ENCODE measurements around the gene HECTD3.
"Not testable (repeated sequence)": the region's sequence is repeated elsewhere in the genome, so short reads cannot be mapped to it uniquely, and the experiment has no call there.

HECTD3 gene

DNA sequence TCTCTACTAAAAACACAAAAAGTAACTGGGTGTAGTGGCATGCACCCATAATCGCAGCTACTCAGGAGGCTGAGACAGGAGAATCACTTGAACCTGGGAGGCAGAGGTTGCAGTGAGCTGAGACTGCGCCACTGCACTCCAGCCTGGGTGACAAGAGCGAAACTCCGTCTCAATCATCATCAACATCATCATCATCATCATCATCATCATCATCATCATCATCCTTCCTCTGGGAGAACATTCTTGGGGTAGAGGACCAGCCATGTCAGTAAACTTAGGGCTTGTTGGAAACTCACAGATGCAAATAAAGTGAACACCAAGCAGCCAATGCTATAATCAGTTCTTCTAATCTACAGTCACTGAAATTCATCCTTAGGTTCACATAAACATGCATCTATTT, 49.1 kb downstream of the HECTD3 start:
- WGBS, result 100% methylated on average over 4 of the region's 4 CpGs

DNA sequence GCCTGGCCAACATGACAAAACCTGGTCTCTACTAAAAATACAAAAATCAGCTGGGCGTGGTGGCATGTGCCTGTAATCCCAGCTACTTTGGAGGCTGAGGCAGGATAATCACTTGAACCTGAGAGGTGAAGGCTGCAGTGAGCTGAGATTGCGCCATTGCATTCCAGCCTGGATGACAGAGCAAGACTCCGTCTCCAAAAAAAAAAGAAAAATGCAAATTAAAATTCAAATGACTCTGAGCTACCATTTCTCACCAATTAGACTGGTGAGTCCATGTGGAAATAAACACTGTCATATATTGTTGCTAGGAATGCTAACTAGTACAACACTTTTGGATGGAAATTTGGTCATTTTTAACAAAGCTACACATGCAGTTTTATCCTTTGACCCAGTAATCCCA, 53.6 kb downstream of the HECTD3 start:
- WGBS, result 100% methylated on average over 1 of the region's 3 CpGs
- not testable (repeated sequence) for H2AFZ ChIP-seq (ENCODE audit: low read depth, low read length)

More for the DNA sequence above, 49.1 kb downstream of the HECTD3 start:
- not testable (repeated sequence) for H3K4me2 ChIP-seq (ENCODE audit: low read length, poor library complexity, severe bottlenecking); H2BK120ac ChIP-seq (ENCODE audit: low read depth, low read length); H3K4me3 ChIP-seq (ENCODE audit: insufficient read depth in 1 of 2, low read depth in 1 of 2, low read length in 2 of 2); H2BK15ac ChIP-seq (ENCODE audit: low read depth, poor library complexity, severe bottlenecking); H2BK5ac ChIP-seq (ENCODE audit: low read depth, low read length, poor library complexity, severe bottlenecking); H2BK12ac ChIP-seq (ENCODE audit: low read length in 2 of 2); H3K14ac ChIP-seq (ENCODE audit: low read length in 2 of 2); H2AFZ ChIP-seq (ENCODE audit: low read depth, low read length); H4K91ac ChIP-seq (ENCODE audit: low read length); H3K9me3 ChIP-seq (ENCODE audit: control insufficient read depth, low read length); H3K4me1 ChIP-seq (ENCODE audit: control insufficient read depth, insufficient read depth, low read depth, low read length); DNase-seq; H3K23ac ChIP-seq (ENCODE audit: low read length in 2 of 2); H3K27ac ChIP-seq (ENCODE audit: low read length, poor library complexity, severe bottlenecking); H4K8ac ChIP-seq (ENCODE audit: low read length); H3K18ac ChIP-seq (ENCODE audit: low read depth in 1 of 2, low read length in 2 of 2); H3K9ac ChIP-seq (ENCODE audit: low read length); H2AK5ac ChIP-seq (ENCODE audit: low read length, severe bottlenecking); H3K27me3 ChIP-seq (ENCODE audit: control insufficient read depth in 1 of 2, insufficient read depth in 1 of 2, low read length in 2 of 2); H3K4ac ChIP-seq (ENCODE audit: low read depth in 1 of 2, low read length in 2 of 2)
- Histone ChIP-seq H3K36me3 (ENCODE audit: control insufficient read depth in 1 of 2, insufficient read depth in 2 of 2, low read depth in 1 of 2, low read length in 2 of 2) (peaks cover 5 to 14% of the 10 kb centered on the region in 2 experiments), H3K79me1 (replicated peaks; ENCODE audit: low read length, poor library complexity, severe bottlenecking) (peaks cover 13% of the 10 kb centered on the region)

DNA sequence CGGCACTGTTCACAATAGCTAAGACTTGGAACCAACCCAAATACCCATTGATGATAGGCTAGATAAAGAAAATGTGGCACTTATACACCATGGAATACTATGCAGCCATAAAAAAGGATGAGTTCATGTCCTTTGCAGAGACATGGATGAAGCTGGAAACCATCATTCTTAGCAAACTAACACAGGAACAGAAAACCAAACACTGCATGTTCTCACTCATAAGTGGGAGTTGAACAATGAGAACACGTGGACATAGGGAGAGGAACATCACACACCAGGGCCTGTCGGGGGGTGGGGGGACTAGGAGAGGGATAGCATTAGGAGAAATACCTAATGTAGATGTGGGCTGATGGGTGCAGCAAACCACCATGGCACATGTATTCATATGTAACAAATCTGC, 55.0 kb downstream of the HECTD3 start:
- not testable (repeated sequence) for H4K91ac ChIP-seq (ENCODE audit: low read length); H3K14ac ChIP-seq (ENCODE audit: low read length in 2 of 2); H3K79me1 ChIP-seq (replicated peaks; ENCODE audit: low read length, poor library complexity, severe bottlenecking); H3K18ac ChIP-seq (ENCODE audit: low read depth in 1 of 2, low read length in 2 of 2); H3K4me3 ChIP-seq (ENCODE audit: insufficient read depth in 1 of 2, low read depth in 1 of 2, low read length in 2 of 2); DNase-seq; H3K4me1 ChIP-seq (ENCODE audit: control insufficient read depth, insufficient read depth, low read depth, low read length); H3K4ac ChIP-seq (ENCODE audit: low read depth in 1 of 2, low read length in 2 of 2); H2AK5ac ChIP-seq (ENCODE audit: low read length, severe bottlenecking); H2BK5ac ChIP-seq (ENCODE audit: low read depth, low read length, poor library complexity, severe bottlenecking); H2BK15ac ChIP-seq (ENCODE audit: low read depth, poor library complexity, severe bottlenecking); H3K27me3 ChIP-seq (ENCODE audit: control insufficient read depth in 1 of 2, insufficient read depth in 1 of 2, low read length in 2 of 2); H3K4me2 ChIP-seq (ENCODE audit: low read length, poor library complexity, severe bottlenecking); H3K9me3 ChIP-seq (ENCODE audit: control insufficient read depth, low read length); H3K23ac ChIP-seq (ENCODE audit: low read length in 2 of 2); H2AFZ ChIP-seq (ENCODE audit: low read depth, low read length); H3K27ac ChIP-seq (ENCODE audit: low read length, poor library complexity, severe bottlenecking); H2BK120ac ChIP-seq (ENCODE audit: low read depth, low read length); H4K8ac ChIP-seq (ENCODE audit: low read length); H2BK12ac ChIP-seq (ENCODE audit: low read length in 2 of 2); H3K9ac ChIP-seq (ENCODE audit: low read length)
- WGBS, result no CpG with 5 or more reads among the region's 3 CpGs
- peaks cover 0 to 11% of the 10 kb centered on the region in 2 experiments for H3K36me3 ChIP-seq (ENCODE audit: control insufficient read depth in 1 of 2, insufficient read depth in 2 of 2, low read depth in 1 of 2, low read length in 2 of 2)

More for the DNA sequence above, 53.6 kb downstream of the HECTD3 start:
- not testable (repeated sequence) for H3K23ac ChIP-seq (ENCODE audit: low read length in 2 of 2); H3K27ac ChIP-seq (ENCODE audit: low read length, poor library complexity, severe bottlenecking); H3K27me3 ChIP-seq (ENCODE audit: control insufficient read depth in 1 of 2, insufficient read depth in 1 of 2, low read length in 2 of 2); H3K9me3 ChIP-seq (ENCODE audit: control insufficient read depth, low read length); H3K4me1 ChIP-seq (ENCODE audit: control insufficient read depth, insufficient read depth, low read depth, low read length); H4K91ac ChIP-seq (ENCODE audit: low read length); DNase-seq; H3K18ac ChIP-seq (ENCODE audit: low read depth in 1 of 2, low read length in 2 of 2); H2BK120ac ChIP-seq (ENCODE audit: low read depth, low read length); H3K79me1 ChIP-seq (replicated peaks; ENCODE audit: low read length, poor library complexity, severe bottlenecking); H2AK5ac ChIP-seq (ENCODE audit: low read length, severe bottlenecking); H2BK15ac ChIP-seq (ENCODE audit: low read depth, poor library complexity, severe bottlenecking); H3K4me2 ChIP-seq (ENCODE audit: low read length, poor library complexity, severe bottlenecking); H4K8ac ChIP-seq (ENCODE audit: low read length); H2BK5ac ChIP-seq (ENCODE audit: low read depth, low read length, poor library complexity, severe bottlenecking); H3K4me3 ChIP-seq (ENCODE audit: insufficient read depth in 1 of 2, low read depth in 1 of 2, low read length in 2 of 2); H3K14ac ChIP-seq (ENCODE audit: low read length in 2 of 2); H2BK12ac ChIP-seq (ENCODE audit: low read length in 2 of 2); H3K9ac ChIP-seq (ENCODE audit: low read length); H3K4ac ChIP-seq (ENCODE audit: low read depth in 1 of 2, low read length in 2 of 2)
- H3K36me3 ChIP-seq (ENCODE audit: control insufficient read depth in 1 of 2, insufficient read depth in 2 of 2, low read depth in 1 of 2, low read length in 2 of 2), result peaks cover 2 to 14% of the 10 kb centered on the region in 2 experiments

Data from mesenchymal stem cell (in vitro differentiated cells and primary cell).